ENCODE data around the gene ATP5MG. TPM values are rescaled to one million over a fixed set of nuclear protein-coding genes. Genes with fewer than 3 reads are reported as not detected.
"Not testable (repeated sequence)": the region's sequence is repeated elsewhere in the genome, so short reads cannot be mapped to it uniquely, and the experiment has no call there.

Gene ATP5MG
- total and polyA plus RNA-seq, 4 experiments from 2014 or later = 158 to 704 (median 378) TPM

DNA sequence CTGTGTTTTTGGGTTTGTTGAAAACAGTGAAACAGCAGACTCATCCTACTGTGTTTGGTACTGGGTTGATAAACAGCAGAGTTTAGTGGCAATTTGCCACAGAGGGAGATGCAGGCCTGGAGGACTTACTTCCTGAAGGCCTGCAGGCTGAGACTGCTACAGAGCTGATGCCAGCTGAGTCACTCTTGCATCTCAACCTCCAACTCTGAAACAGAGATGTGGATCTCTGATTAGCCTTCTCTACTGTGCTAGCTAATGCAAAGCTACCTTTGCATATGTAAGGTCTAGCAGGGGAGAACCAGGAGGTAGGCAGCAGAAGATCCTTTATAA, 14.3 kb downstream of the ATP5MG start:
- POLR2A ChIA-PET (ENCODE audit: partially characterized antibody) = interaction anchor here (1.4 kb wide), 1 partner anchor 21 kb away, joined by 5 read pairs; the partner anchor contains the start of gene KMT2A
- Mint-ChIP-seq H3K36me3 (peaks cover 0 to 9% of the 10 kb centered on the region in 2 donors), H3K27ac (no peak overlapping the region), H3K27me3 (no peaks in the 10 kb centered on the region), H3K4me1 (peaks cover 0 to 4% (median under 1%) of the 10 kb centered on the region in 4 donors), H3K9me3 (no peaks in the 10 kb centered on the region), H3K4me3 (no peak overlapping the region)
- no peak overlapping the region for H3K27ac ChIP-seq (ENCODE audit: low read depth, low read length)
- intact Hi-C loops (cut with micrococcal nuclease) = no loop called here
- H3K36me3 ChIP-seq (ENCODE audit: insufficient read depth, low read length) = peaks cover under 1% of the 10 kb centered on the region
- DNase-seq = peak in 1 of 5 donors; percentile 46
- CTCF ChIA-PET (ENCODE audit: partially characterized antibody) = no interaction called here
- no peaks in the 10 kb centered on the region for H3K4me1 ChIP-seq (ENCODE audit: insufficient read depth, low read length)
- no peaks in the 10 kb centered on the region for H3K27me3 ChIP-seq (ENCODE audit: insufficient read depth, low read length)
- H3K9me3 ChIP-seq (ENCODE audit: control insufficient read depth in 1 of 2, low read length in 2 of 2) = no peaks in the 10 kb centered on the region
- no peak overlapping the region for H3K4me3 ChIP-seq (ENCODE audit: low read length in 2 of 2)

- DNase-seq; H3K36me3 Mint-ChIP-seq; intact Hi-C loops (cut with micrococcal nuclease); H3K4me3 Mint-ChIP-seq; H3K36me3 ChIP-seq (ENCODE audit: insufficient read depth, low read length); H3K27ac ChIP-seq (ENCODE audit: low read depth, low read length); H3K27me3 Mint-ChIP-seq; CTCF ChIA-PET (ENCODE audit: partially characterized antibody); H3K9me3 Mint-ChIP-seq; H3K4me3 ChIP-seq (ENCODE audit: low read length in 2 of 2); H3K27ac Mint-ChIP-seq; H3K4me1 Mint-ChIP-seq; H3K9me3 ChIP-seq (ENCODE audit: control insufficient read depth in 1 of 2, low read length in 2 of 2); H3K27me3 ChIP-seq (ENCODE audit: insufficient read depth, low read length); POLR2A ChIA-PET (ENCODE audit: partially characterized antibody); H3K4me1 ChIP-seq (ENCODE audit: insufficient read depth, low read length): not testable (repeated sequence)
Observed at GRCh38 chr11:118416900-118417299, 15.5 kb downstream of the ATP5MG start.

DNA sequence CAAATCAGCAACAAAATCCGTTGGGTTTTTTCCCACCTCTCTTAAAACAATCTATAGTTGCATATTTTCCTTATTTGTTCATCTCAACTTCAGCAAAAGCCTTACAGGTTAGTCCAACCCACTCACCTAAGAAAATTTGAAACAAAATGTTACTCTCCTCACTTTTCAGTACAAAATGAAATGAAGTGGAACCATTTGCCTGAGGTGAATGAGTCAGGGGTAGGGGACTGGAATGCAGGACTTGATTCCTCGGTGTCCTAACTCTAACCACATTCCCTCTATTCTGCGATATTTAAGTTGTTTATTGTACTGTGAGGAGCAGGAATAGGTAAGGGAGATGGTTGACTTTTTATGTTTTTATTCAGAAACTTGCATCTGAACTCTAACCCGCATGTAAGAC, 16.4 kb downstream of the ATP5MG start:
- Mint-ChIP-seq H3K27ac (no peak overlapping the region), H3K4me1 (peaks cover 0 to 2% (median 0%) of the 10 kb centered on the region in 4 donors), H3K27me3 (no peaks in the 10 kb centered on the region), H3K9me3 (no peaks in the 10 kb centered on the region), H3K4me3 (no peak overlapping the region), H3K36me3 (peaks cover 0 to 9% of the 10 kb centered on the region in 2 donors)
- ChIA-PET CTCF (ENCODE audit: partially characterized antibody) (interaction anchor here (0.6 to 0.8 kb wide), 2 partner anchors 26 to 122 kb away, joined by 3 read pairs; no protein-coding TSS in a partner anchor), POLR2A (ENCODE audit: partially characterized antibody) (interaction anchor here (3.4 kb wide), 1 partner anchor 18 kb away, joined by 13 read pairs; the partner anchor contains the start of gene KMT2A)
- Histone ChIP-seq H3K27me3 (ENCODE audit: insufficient read depth, low read length) (no peaks in the 10 kb centered on the region), H3K4me3 (ENCODE audit: low read length in 2 of 2) (no peak overlapping the region), H3K4me1 (ENCODE audit: insufficient read depth, low read length) (no peaks in the 10 kb centered on the region), H3K36me3 (ENCODE audit: insufficient read depth, low read length) (no peaks in the 10 kb centered on the region), H3K9me3 (ENCODE audit: control insufficient read depth in 1 of 2, low read length in 2 of 2) (no peaks in the 10 kb centered on the region), H3K27ac (ENCODE audit: low read depth, low read length) (no peak overlapping the region)
- intact Hi-C loops (cut with micrococcal nuclease) = no loop called here
- DNase-seq = no peak

- Histone ChIP-seq H3K27ac (ENCODE audit: low read depth, low read length) (no peak overlapping the region), H3K9me3 (ENCODE audit: control insufficient read depth in 1 of 2, low read length in 2 of 2) (no peaks in the 10 kb centered on the region), H3K27me3 (ENCODE audit: insufficient read depth, low read length) (no peaks in the 10 kb centered on the region), H3K4me3 (ENCODE audit: low read length in 2 of 2) (no peak overlapping the region), H3K36me3 (ENCODE audit: insufficient read depth, low read length) (no peaks in the 10 kb centered on the region), H3K4me1 (ENCODE audit: insufficient read depth, low read length) (no peaks in the 10 kb centered on the region)
- ChIA-PET POLR2A (ENCODE audit: partially characterized antibody) (interaction anchor here (3.4 kb wide), 1 partner anchor 17 kb away, joined by 13 read pairs; the partner anchor contains the start of gene KMT2A), CTCF (ENCODE audit: partially characterized antibody) (interaction anchor here (0.7 kb wide), 1 partner anchor 20 kb away, joined by 3 read pairs; no protein-coding TSS in a partner anchor)
- peaks cover 0 to 2% (median 0%) of the 10 kb centered on the region in 4 donors for H3K4me1 Mint-ChIP-seq
- H3K36me3 Mint-ChIP-seq = peaks cover 0 to 3% of the 10 kb centered on the region in 2 donors
- no peaks in the 10 kb centered on the region for H3K27me3 Mint-ChIP-seq
- no peak overlapping the region for H3K4me3 Mint-ChIP-seq
- no peak overlapping the region for H3K27ac Mint-ChIP-seq
- no peaks in the 10 kb centered on the region for H3K9me3 Mint-ChIP-seq
- no peak for DNase-seq
- intact Hi-C loops (cut with micrococcal nuclease) = no loop called here
Observed at GRCh38 chr11:118418766-118419165, 17.4 kb downstream of the ATP5MG start.

GRCh38 chr11:118427707-118428106, 26.3 kb downstream of the ATP5MG start:
- H3K27ac Mint-ChIP-seq = no peak overlapping the region
- no peak overlapping the region for H3K27ac ChIP-seq (ENCODE audit: low read depth, low read length)

GRCh38 chr11:118430956-118431355, 29.6 kb downstream of the ATP5MG start:
- Histone ChIP-seq H3K36me3 (ENCODE audit: insufficient read depth, low read length) (no peaks in the 10 kb centered on the region), H3K4me1 (ENCODE audit: insufficient read depth, low read length) (peaks cover 6% of the 10 kb centered on the region), H3K4me3 (ENCODE audit: low read length in 2 of 2) (no peak overlapping the region), H3K27ac (ENCODE audit: low read depth, low read length) (no peak overlapping the region), H3K9me3 (ENCODE audit: control insufficient read depth in 1 of 2, low read length in 2 of 2) (no peaks in the 10 kb centered on the region), H3K27me3 (ENCODE audit: insufficient read depth, low read length) (no peaks in the 10 kb centered on the region)
- ChIA-PET POLR2A (ENCODE audit: partially characterized antibody) (no interaction called here), CTCF (ENCODE audit: partially characterized antibody) (interaction anchor here (0.8 to 3.0 kb wide), 2 partner anchors 28 to 135 kb away, joined by 4 to 9 read pairs; no protein-coding TSS in a partner anchor)
- Mint-ChIP-seq H3K4me1 (peaks cover 5 to 21% (median 9%) of the 10 kb centered on the region in 4 donors), H3K27me3 (peaks cover 0 to 3% of the 10 kb centered on the region in 2 donors), H3K4me3 (no peak overlapping the region), H3K36me3 (peaks cover 0 to 16% of the 10 kb centered on the region in 2 donors), H3K27ac (peak overlapping the region in 1 of 7 donors; percentile 13), H3K9me3 (peaks cover 0 to 2% (median 0%) of the 10 kb centered on the region in 8 donors)
- no peak for DNase-seq
- intact Hi-C loops (cut with micrococcal nuclease) = no loop called here

More at GRCh38 chr11:118427707-118428106, 26.3 kb downstream of the ATP5MG start:
- Mint-ChIP-seq H3K36me3 (peaks cover 0 to 3% of the 10 kb centered on the region in 2 donors), H3K4me3 (no peak overlapping the region), H3K27me3 (no peaks in the 10 kb centered on the region), H3K9me3 (no peaks in the 10 kb centered on the region), H3K4me1 (peaks cover 0 to 2% (median 0%) of the 10 kb centered on the region in 4 donors)
- ChIA-PET POLR2A (ENCODE audit: partially characterized antibody) (interaction anchor here (1.2 kb wide), 1 partner anchor 8 kb away, joined by 6 read pairs; the partner anchor contains the start of gene KMT2A), CTCF (ENCODE audit: partially characterized antibody) (interaction anchor here (1.7 kb wide), 1 partner anchor 11 kb away, joined by 3 read pairs; no protein-coding TSS in a partner anchor)
- no peak overlapping the region for H3K4me3 ChIP-seq (ENCODE audit: low read length in 2 of 2)
- DNase-seq = no peak
- H3K36me3 ChIP-seq (ENCODE audit: insufficient read depth, low read length) = no peaks in the 10 kb centered on the region
- no peaks in the 10 kb centered on the region for H3K27me3 ChIP-seq (ENCODE audit: insufficient read depth, low read length)
- H3K4me1 ChIP-seq (ENCODE audit: insufficient read depth, low read length) = no peaks in the 10 kb centered on the region
- no peaks in the 10 kb centered on the region for H3K9me3 ChIP-seq (ENCODE audit: control insufficient read depth in 1 of 2, low read length in 2 of 2)
- intact Hi-C loops (cut with micrococcal nuclease) = no loop called here

GRCh38 chr11:118434123-118434552, 32.7 kb downstream of the ATP5MG start:
- Histone ChIP-seq H3K36me3 (ENCODE audit: insufficient read depth, low read length) (no peaks in the 10 kb centered on the region), H3K27ac (ENCODE audit: low read depth, low read length) (peak overlapping the region; percentile 92), H3K9me3 (ENCODE audit: control insufficient read depth in 1 of 2, low read length in 2 of 2) (no peaks in the 10 kb centered on the region), H3K4me1 (ENCODE audit: insufficient read depth, low read length) (peaks cover 11% of the 10 kb centered on the region), H3K4me3 (ENCODE audit: low read length in 2 of 2) (peak overlapping the region; percentile 82 to 92), H3K27me3 (ENCODE audit: insufficient read depth, low read length) (no peaks in the 10 kb centered on the region)
- H3K4me1 Mint-ChIP-seq = peaks cover 9 to 46% (median 14%) of the 10 kb centered on the region in 4 donors
- peak overlapping the region; percentile 87 to 99 (median 94) for H3K4me3 Mint-ChIP-seq
- peaks cover 1 to 7% of the 10 kb centered on the region in 2 donors for H3K27me3 Mint-ChIP-seq
- CTCF ChIA-PET (ENCODE audit: partially characterized antibody) = no interaction called here
- intact Hi-C loops (cut with micrococcal nuclease) = no loop called here
- H3K36me3 Mint-ChIP-seq = peaks cover 0 to 33% of the 10 kb centered on the region in 2 donors
- POLR2A ChIA-PET (ENCODE audit: partially characterized antibody) = interaction anchor here (0.6 to 6.8 kb wide), 9 partner anchors 11 to 232 kb away, joined by 3 to 163 read pairs (median 3); partner anchors contain the start of gene ATP5MG
- peaks cover 0 to 3% (median 0%) of the 10 kb centered on the region in 8 donors for H3K9me3 Mint-ChIP-seq
- peak overlapping the region; percentile 36 to 99 (median 96) for H3K27ac Mint-ChIP-seq
- DNase-seq = peak in 3 of 5 donors; percentile 54 to 61 (median 57)

All from CD4-positive, alpha-beta memory T cell (primary cell).